MG63 (cell line): ENCODE results near the gene RAD9A. TPM values are rescaled to one million over a fixed set of nuclear protein-coding genes. Genes with fewer than 3 reads are reported as not detected.

Experiments
- total RNA-seq: library from RNA; depleted of rRNA; stranded (reverse); fragments of >200 nt; shearing (Covaris generic); gene quantifications from 2 replicates; pipeline ENCODE4 v1.2.3, GENCODE V29; 2014; ENCODE audit warnings: low replicate concordance; rRNA removed

Gene RAD9A
- total RNA-seq, 1 experiment from 2014 or later: 17.6 TPM

Other genes with a start within 250 kb of the RAD9A start
- 24.2 and 31.8 TPM in 2 replicates for gene GRK2, start 125.5 kb upstream of the RAD9A start, total RNA-seq
- 17.2 and 25.8 TPM in 2 replicates for gene ANKRD13D, start 102.7 kb upstream of the RAD9A start, total RNA-seq
- gene SSH3, start 88.5 kb upstream of the RAD9A start, total RNA-seq: 3.8 and 5.1 TPM in 2 replicates
- gene POLD4, start 38.4 kb upstream of the RAD9A start, total RNA-seq: 17.3 and 40.1 TPM in 2 replicates
- 6.4 and 7.7 TPM in 2 replicates for gene CLCF1, start 18.4 kb upstream of the RAD9A start, total RNA-seq
- gene PPP1CA, start 9.9 kb downstream of the RAD9A start, total RNA-seq: 244 and 262 TPM in 2 replicates
- gene TBC1D10C, start 12.1 kb downstream of the RAD9A start, total RNA-seq: not detected in 2 replicates
- not detected in 2 replicates for gene CARNS1, start 23.7 kb downstream of the RAD9A start, total RNA-seq
- gene RPS6KB2, start 36.5 kb downstream of the RAD9A start, total RNA-seq: 77.9 and 121 TPM in 2 replicates
- gene PTPRCAP, start 45.7 kb downstream of the RAD9A start, total RNA-seq: not detected in 2 replicates
- gene CORO1B, start 51.5 kb downstream of the RAD9A start, total RNA-seq: 58.3 and 96.9 TPM in 2 replicates
- not detected in 2 replicates for gene GPR152, start 60.7 kb downstream of the RAD9A start, total RNA-seq
- gene CABP4, start 63.4 kb downstream of the RAD9A start, total RNA-seq: 0.26 and 3.0 TPM in 2 replicates
- 39.4 and 44.2 TPM in 2 replicates for gene TMEM134, start 77.3 kb downstream of the RAD9A start, total RNA-seq
- gene AIP, start 91.0 kb downstream of the RAD9A start, total RNA-seq: 85.1 and 122 TPM in 2 replicates
- 5.5 and 18.9 TPM in 2 replicates for gene PITPNM1, start 113.4 kb downstream of the RAD9A start, total RNA-seq
- gene CDK2AP2, start 116.2 kb downstream of the RAD9A start, total RNA-seq: 14.1 and 14.8 TPM in 2 replicates
- not detected in 2 replicates for gene CABP2, start 131.5 kb downstream of the RAD9A start, total RNA-seq
- gene GSTP1, start 191.8 kb downstream of the RAD9A start, total RNA-seq: 280 and 743 TPM in 2 replicates
- gene NDUFV1, start 214.9 kb downstream of the RAD9A start, total RNA-seq: 274 and 469 TPM in 2 replicates
- 15.0 TPM in 1 of 2 replicates, not detected in the other for gene NUDT8, start 238.0 kb downstream of the RAD9A start, total RNA-seq
- not detected in 2 replicates for gene TBX10, start 247.8 kb downstream of the RAD9A start, total RNA-seq